ENCODE data around the gene NDUFS7. TPM values are rescaled to one million over a fixed set of nuclear protein-coding genes. Genes with fewer than 3 reads are reported as not detected.

NDUFS7 gene
- total RNA-seq, 1 donor from 2014 or later = 55.9 TPM

DNA sequence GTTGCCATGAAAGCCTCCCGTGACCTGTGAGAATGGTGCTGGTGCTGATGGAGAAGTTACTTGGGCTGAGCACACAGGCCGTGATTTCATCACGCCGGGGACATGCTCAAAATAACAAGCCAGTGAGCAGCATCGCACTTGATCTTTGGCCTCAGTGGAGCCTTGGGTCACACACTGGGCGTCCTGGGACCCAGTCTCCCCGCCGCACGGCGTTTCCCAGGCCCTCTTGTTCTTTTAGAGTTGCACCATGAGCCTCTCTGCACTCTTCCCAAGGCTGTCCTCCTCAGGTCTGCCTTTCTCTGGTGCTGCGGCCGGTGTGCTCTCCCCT lies 9.5 kb upstream of the NDUFS7 start:
- H3K9me3 Mint-ChIP-seq = no peaks in the 10 kb centered on the region
- no peaks in the 10 kb centered on the region for H3K27me3 Mint-ChIP-seq (ENCODE audit: low read depth)
- H3K4me1 Mint-ChIP-seq = no peaks in the 10 kb centered on the region
- peaks cover 22% of the 10 kb centered on the region for H3K36me3 Mint-ChIP-seq
- TF ChIP-seq, protein P1, sequence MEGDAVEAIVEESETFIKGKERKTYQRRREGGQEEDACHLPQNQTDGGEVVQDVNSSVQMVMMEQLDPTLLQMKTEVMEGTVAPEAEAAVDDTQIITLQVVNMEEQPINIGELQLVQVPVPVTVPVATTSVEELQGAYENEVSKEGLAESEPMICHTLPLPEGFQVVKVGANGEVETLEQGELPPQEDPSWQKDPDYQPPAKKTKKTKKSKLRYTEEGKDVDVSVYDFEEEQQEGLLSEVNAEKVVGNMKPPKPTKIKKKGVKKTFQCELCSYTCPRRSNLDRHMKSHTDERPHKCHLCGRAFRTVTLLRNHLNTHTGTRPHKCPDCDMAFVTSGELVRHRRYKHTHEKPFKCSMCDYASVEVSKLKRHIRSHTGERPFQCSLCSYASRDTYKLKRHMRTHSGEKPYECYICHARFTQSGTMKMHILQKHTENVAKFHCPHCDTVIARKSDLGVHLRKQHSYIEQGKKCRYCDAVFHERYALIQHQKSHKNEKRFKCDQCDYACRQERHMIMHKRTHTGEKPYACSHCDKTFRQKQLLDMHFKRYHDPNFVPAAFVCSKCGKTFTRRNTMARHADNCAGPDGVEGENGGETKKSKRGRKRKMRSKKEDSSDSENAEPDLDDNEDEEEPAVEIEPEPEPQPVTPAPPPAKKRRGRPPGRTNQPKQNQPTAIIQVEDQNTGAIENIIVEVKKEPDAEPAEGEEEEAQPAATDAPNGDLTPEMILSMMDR (IDR thresholded peaks at IDR 0.05; ENCODE audit: unreplicated experiment) = no peak
- H3K27ac Mint-ChIP-seq = no peak overlapping the region
- no peak for DNase-seq (ENCODE audit: low spot score in 2 of 2, unreplicated experiment in 2 of 2)
- H3K4me3 Mint-ChIP-seq = no peak overlapping the region

DNA sequence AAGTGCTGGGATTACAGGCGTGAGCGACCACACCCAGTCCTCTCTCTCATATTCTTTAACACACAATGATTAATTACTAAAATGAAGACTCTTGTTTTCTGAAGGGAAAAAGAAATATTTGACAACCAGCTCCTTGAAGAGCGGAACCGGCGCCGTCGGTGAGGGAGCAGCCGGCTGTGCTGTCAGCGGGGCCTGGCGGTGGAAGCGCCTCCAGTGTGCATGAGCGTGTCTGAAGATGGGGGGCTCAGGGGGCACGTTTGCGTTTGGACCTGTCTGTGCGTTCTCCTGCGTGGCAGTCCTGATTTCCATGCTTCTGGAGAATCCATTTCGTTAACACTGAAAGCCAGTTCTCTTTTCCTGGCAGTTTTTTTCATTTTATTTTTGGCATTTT lies 7.3 kb upstream of the NDUFS7 start:
- DNase-seq (ENCODE audit: low spot score in 2 of 2, unreplicated experiment in 2 of 2) = no peak
- H3K27ac Mint-ChIP-seq = no peak overlapping the region
- H3K36me3 Mint-ChIP-seq = peaks cover 12% of the 10 kb centered on the region
- no peaks in the 10 kb centered on the region for H3K27me3 Mint-ChIP-seq (ENCODE audit: low read depth)
- TF ChIP-seq, protein P1 (IDR thresholded peaks at IDR 0.05; ENCODE audit: unreplicated experiment) = no peak
- peaks cover 1% of the 10 kb centered on the region for H3K4me1 Mint-ChIP-seq
- no peaks in the 10 kb centered on the region for H3K9me3 Mint-ChIP-seq
- H3K4me3 Mint-ChIP-seq = no peak overlapping the region

DNA sequence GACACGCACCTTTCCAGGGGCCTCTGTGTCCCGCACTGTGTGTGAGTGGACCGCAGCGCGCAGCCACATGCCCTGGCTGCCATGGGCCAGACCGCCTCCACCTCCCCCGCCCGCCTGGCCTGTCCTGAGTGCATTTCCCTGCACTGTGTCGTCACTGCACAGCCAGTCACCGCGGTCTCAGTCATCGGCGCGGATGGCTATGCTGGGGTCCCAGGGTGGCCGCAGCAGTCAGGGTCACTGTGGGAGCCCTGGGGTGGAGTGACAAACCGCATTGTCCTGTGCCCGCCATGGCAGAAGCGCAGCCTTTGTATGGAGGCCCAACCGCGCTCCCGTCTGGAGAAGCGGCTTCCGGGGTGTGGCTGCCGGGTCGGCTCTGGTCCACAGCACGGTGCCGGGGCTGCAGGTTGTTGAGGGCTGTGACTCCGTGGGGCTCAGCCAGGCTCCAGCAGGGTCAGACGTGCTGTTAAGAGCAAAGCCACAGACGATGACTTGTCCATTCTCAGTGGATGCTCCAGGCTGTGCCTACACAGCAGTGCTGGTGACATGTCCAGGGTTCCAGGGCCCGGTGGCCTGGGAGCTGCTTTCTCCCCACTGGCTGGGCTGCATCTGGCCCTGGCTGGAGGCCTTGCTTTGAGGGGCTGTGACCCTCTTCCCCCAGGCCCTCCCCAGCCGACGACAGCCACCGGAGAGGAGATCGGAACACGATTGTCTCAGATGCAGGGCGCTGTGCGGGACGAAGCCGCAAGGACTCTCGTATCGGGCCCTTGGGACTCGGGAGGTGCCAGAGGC lies 6.3 kb upstream of the NDUFS7 start:
- Mint-ChIP-seq H3K27me3 (ENCODE audit: low read depth) (no peaks in the 10 kb centered on the region), H3K36me3 (peaks cover 10% of the 10 kb centered on the region), H3K4me3 (no peak overlapping the region), H3K4me1 (peaks cover 3% of the 10 kb centered on the region), H3K9me3 (no peaks in the 10 kb centered on the region), H3K27ac (no peak overlapping the region)
- DNase-seq (ENCODE audit: low spot score in 2 of 2, unreplicated experiment in 2 of 2) = no peak
- TF ChIP-seq, protein P1 (IDR thresholded peaks at IDR 0.05; ENCODE audit: unreplicated experiment) = no peak

DNA sequence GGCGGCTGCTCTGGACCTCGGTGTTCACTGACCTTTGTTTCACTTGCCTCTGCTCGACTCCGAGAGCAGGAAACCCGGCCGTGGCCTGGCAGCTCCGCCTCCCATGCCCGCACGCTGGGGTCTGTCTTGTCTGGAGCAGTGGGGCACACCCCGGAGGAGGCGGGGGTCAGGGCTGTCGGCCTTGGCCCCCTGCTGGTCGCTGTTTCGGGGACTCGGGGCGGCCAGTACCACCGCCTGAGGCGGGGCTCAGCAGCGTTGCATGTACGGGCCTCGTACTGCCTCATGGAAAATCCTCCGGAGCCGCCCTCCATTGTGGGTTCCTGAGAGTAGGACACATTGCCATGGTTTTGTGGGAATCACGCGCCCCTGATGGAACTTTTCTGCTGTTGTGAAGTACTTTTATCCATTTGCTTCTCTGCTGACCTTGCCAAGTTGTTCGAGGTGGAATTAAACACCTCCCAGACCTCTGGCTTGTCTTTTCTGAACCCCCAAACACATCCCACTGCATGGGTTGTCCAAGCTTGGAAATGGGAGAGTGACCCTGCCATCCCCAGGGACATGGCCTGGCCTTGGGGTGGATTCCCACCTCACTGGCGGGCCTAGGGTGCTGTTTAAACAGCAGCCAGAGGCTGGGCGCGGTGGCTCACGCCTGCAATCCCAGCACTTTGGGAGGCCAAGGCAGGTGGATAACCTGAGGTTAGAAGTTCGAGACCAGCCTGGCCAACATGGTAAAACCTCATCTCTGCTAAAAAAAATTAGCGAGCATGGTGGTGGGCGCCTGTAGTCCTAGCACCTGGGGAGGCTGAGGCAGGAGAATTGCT lies 5.5 kb upstream of the NDUFS7 start:
- Mint-ChIP-seq H3K4me3 (no peak overlapping the region), H3K27ac (no peak overlapping the region), H3K4me1 (peaks cover 3% of the 10 kb centered on the region), H3K27me3 (ENCODE audit: low read depth) (peaks cover 1% of the 10 kb centered on the region), H3K9me3 (no peaks in the 10 kb centered on the region), H3K36me3 (peaks cover 10% of the 10 kb centered on the region)
- no peak for DNase-seq (ENCODE audit: low spot score in 2 of 2, unreplicated experiment in 2 of 2)
- TF ChIP-seq, protein P1 (IDR thresholded peaks at IDR 0.05; ENCODE audit: unreplicated experiment) = peak; percentile 24

DNA sequence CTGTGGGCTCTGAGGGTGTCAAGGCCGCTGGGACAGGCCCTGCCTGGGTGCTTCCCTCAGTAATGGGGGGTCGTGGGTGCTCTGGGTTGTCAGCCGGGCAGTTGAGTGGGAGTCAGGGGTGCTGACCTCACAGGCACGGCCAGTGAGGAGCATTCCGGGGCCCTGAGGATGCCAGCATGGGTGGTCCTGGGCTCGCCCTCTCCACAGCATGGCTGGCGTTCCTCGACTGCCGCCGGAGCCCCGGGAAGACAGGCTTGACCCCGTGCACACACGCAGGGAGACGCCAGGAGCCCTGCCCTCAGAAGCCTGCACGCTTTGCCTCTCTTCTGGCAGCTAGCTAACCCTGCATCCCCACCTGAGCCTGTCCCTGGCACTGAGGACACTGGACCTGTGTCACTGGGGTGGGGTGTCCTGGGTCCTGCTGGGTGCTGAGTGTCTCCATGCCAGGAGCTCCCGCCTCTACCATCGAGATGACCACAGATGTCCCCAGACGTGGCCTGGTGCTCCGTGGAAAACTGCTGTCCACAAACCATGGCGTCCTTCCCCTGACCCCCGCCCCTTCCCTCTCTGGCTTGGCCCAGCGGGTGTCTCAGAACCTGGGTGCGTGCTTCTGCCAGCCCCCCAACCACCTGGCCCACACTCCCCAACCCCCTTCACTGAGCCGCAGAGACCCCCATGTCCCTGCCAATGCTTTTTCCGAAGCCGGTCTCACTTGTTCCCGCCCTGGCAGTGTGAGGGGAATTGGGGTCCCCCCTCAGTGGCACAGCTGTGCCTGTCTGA lies 4.4 kb upstream of the NDUFS7 start:
- Mint-ChIP-seq H3K27ac (no peak overlapping the region), H3K4me3 (no peak overlapping the region), H3K27me3 (ENCODE audit: low read depth) (peaks cover 5% of the 10 kb centered on the region), H3K9me3 (no peaks in the 10 kb centered on the region), H3K36me3 (peaks cover 7% of the 10 kb centered on the region), H3K4me1 (peaks cover 6% of the 10 kb centered on the region)
- no peak for DNase-seq (ENCODE audit: low spot score in 2 of 2, unreplicated experiment in 2 of 2)
- TF ChIP-seq, protein P1 (IDR thresholded peaks at IDR 0.05; ENCODE audit: unreplicated experiment) = no peak
